Memory B cell (primary cell): ENCODE results near the gene TMEM25.

Experiments used
- ATAC-seq: fragments of 150-1000 bp; cut with Tn5 transposase; 2 replicates; pipeline ENCODE4 v1.10.0; 2021; ENCODE audit warnings: low read depth, mild to moderate bottlenecking, moderate library complexity
- DNase-seq, 2 donors: peaks; one replicate each; pipeline ENCODE4 v3.0.0; 2022; ENCODE audit warnings: low spot score in 2 of 2
- H3K27ac Mint-ChIP-seq: one replicate; pipeline ENCODE4 v1.8.0; 2022; ENCODE audit warnings: mild to moderate bottlenecking, moderate library complexity, mixed read lengths
- H3K27me3 Mint-ChIP-seq: one replicate; pipeline ENCODE4 v1.8.0; 2022; ENCODE audit warnings: mixed read lengths
- H3K36me3 Mint-ChIP-seq: one replicate; pipeline ENCODE4 v1.8.0; 2022; ENCODE audit warnings: mild to moderate bottlenecking, mixed read lengths
- H3K4me1 Mint-ChIP-seq: one replicate; pipeline ENCODE4 v1.8.0; 2022; ENCODE audit warnings: mixed read lengths
- H3K4me3 Mint-ChIP-seq: one replicate; pipeline ENCODE4 v1.8.0; 2022; ENCODE audit warnings: mild to moderate bottlenecking, moderate library complexity, mixed read lengths
- H3K9me3 Mint-ChIP-seq: one replicate; pipeline ENCODE4 v1.8.0; 2022; ENCODE audit warnings: mixed read lengths

The TMEM25 gene

GRCh38 chr11:118524757-118525470 is 6.1 kb upstream of the TMEM25 start:
- Mint-ChIP-seq H3K27ac (peak overlapping the region; percentile 15), H3K9me3 (no peaks in the 10 kb centered on the region), H3K36me3 (peaks cover 14% of the 10 kb centered on the region), H3K4me1 (peaks cover 20% of the 10 kb centered on the region), H3K4me3 (no peak overlapping the region), H3K27me3 (no peaks in the 10 kb centered on the region)
- DNase-seq (no peak), ATAC-seq (no peak)

- peak overlapping the region; percentile 38 for H3K27ac Mint-ChIP-seq
- H3K9me3 Mint-ChIP-seq, result no peaks in the 10 kb centered on the region
- H3K36me3 Mint-ChIP-seq, result peaks cover 10% of the 10 kb centered on the region
- no peaks in the 10 kb centered on the region for H3K27me3 Mint-ChIP-seq
- peaks cover 26% of the 10 kb centered on the region for H3K4me1 Mint-ChIP-seq
- DNase-seq (no peak), ATAC-seq (no peak)
- H3K4me3 Mint-ChIP-seq, result no peak overlapping the region
Observed at GRCh38 chr11:118526688-118527087, 4.3 kb upstream of the TMEM25 start.

- ATAC-seq (no peak), DNase-seq (no peak)
- Mint-ChIP-seq H3K4me1 (peaks cover 29% of the 10 kb centered on the region), H3K27ac (peak within 1 kb of the TSS; percentile 38), H3K27me3 (no peaks in the 10 kb centered on the region), H3K4me3 (no peak within 1 kb of the TSS), H3K36me3 (peaks cover 10% of the 10 kb centered on the region), H3K9me3 (no peaks in the 10 kb centered on the region)
Observed at GRCh38 chr11:118527109-118527508, 3.9 kb upstream of the TMEM25 start, which contains the start of gene TTC36. TTC36 (plus strand) TSS chr11:118527474; CDS start chr11:118527495, 21 bp downstream.

- ATAC-seq, result no peak
- DNase-seq, result no peak
- Mint-ChIP-seq H3K4me3 (no peak overlapping the region), H3K27me3 (no peaks in the 10 kb centered on the region), H3K9me3 (no peaks in the 10 kb centered on the region), H3K4me1 (peaks cover 29% of the 10 kb centered on the region), H3K36me3 (peaks cover 7% of the 10 kb centered on the region), H3K27ac (no peak overlapping the region)
Observed at GRCh38 chr11:118528511-118528910, 2.5 kb upstream of the TMEM25 start.

GRCh38 chr11:118529584-118530175 is 1.3 kb upstream of the TMEM25 start:
- DNase-seq (no peak), ATAC-seq (no peak)
- Mint-ChIP-seq H3K4me1 (peaks cover 26% of the 10 kb centered on the region), H3K27ac (peak overlapping the region; percentile 89), H3K36me3 (peaks cover 2% of the 10 kb centered on the region), H3K9me3 (no peaks in the 10 kb centered on the region), H3K27me3 (no peaks in the 10 kb centered on the region), H3K4me3 (peak overlapping the region; percentile 87)

GRCh38 chr11:118530180-118530682 is 761 bp upstream of the TMEM25 start:
- no peaks in the 10 kb centered on the region for H3K36me3 Mint-ChIP-seq
- H3K4me3 Mint-ChIP-seq, result peak overlapping the region; percentile 87
- no peak for ATAC-seq
- H3K4me1 Mint-ChIP-seq, result peaks cover 24% of the 10 kb centered on the region
- peak overlapping the region; percentile 89 for H3K27ac Mint-ChIP-seq
- H3K9me3 Mint-ChIP-seq, result no peaks in the 10 kb centered on the region
- no peaks in the 10 kb centered on the region for H3K27me3 Mint-ChIP-seq
- no peak for DNase-seq

- peaks cover 24% of the 10 kb centered on the region for H3K4me1 Mint-ChIP-seq
- DNase-seq, result no peak
- H3K27ac Mint-ChIP-seq, result peak overlapping the region; percentile 33
- H3K4me3 Mint-ChIP-seq, result peak overlapping the region; percentile 87
- no peaks in the 10 kb centered on the region for H3K36me3 Mint-ChIP-seq
- H3K27me3 Mint-ChIP-seq, result no peaks in the 10 kb centered on the region
- ATAC-seq, result peak; percentile 12
- no peaks in the 10 kb centered on the region for H3K9me3 Mint-ChIP-seq
Observed at GRCh38 chr11:118531597-118532084, 649 bp downstream of the TMEM25 start.

- Mint-ChIP-seq H3K36me3 (no peaks in the 10 kb centered on the region), H3K27ac (no peak overlapping the region), H3K9me3 (no peaks in the 10 kb centered on the region), H3K4me3 (peak overlapping the region; percentile 87), H3K27me3 (no peaks in the 10 kb centered on the region), H3K4me1 (peaks cover 24% of the 10 kb centered on the region)
- no peak for ATAC-seq
- DNase-seq, result no peak
Observed at GRCh38 chr11:118532091-118532490, 1.1 kb downstream of the TMEM25 start.

- DNase-seq, result no peak
- H3K4me3 Mint-ChIP-seq, result no peak overlapping the region
- peaks cover 18% of the 10 kb centered on the region for H3K4me1 Mint-ChIP-seq
- no peaks in the 10 kb centered on the region for H3K27me3 Mint-ChIP-seq
- ATAC-seq, result no peak
- no peak overlapping the region for H3K27ac Mint-ChIP-seq
- no peaks in the 10 kb centered on the region for H3K36me3 Mint-ChIP-seq
- no peaks in the 10 kb centered on the region for H3K9me3 Mint-ChIP-seq
Observed at GRCh38 chr11:118532852-118533768, 2.1 kb downstream of the TMEM25 start.

- no peak overlapping the region for H3K27ac Mint-ChIP-seq
- no peak overlapping the region for H3K4me3 Mint-ChIP-seq
- ATAC-seq (no peak), DNase-seq (no peak)
- H3K4me1 Mint-ChIP-seq, result peaks cover 17% of the 10 kb centered on the region
- H3K27me3 Mint-ChIP-seq, result no peaks in the 10 kb centered on the region
- no peaks in the 10 kb centered on the region for H3K9me3 Mint-ChIP-seq
- H3K36me3 Mint-ChIP-seq, result no peaks in the 10 kb centered on the region
Observed at GRCh38 chr11:118533769-118534729, 3.1 kb downstream of the TMEM25 start.

GRCh38 chr11:118535261-118535660 is 4.3 kb downstream of the TMEM25 start:
- Mint-ChIP-seq H3K27ac (no peak overlapping the region), H3K4me1 (peaks cover 9% of the 10 kb centered on the region), H3K27me3 (no peaks in the 10 kb centered on the region), H3K36me3 (peaks cover 2% of the 10 kb centered on the region), H3K9me3 (no peaks in the 10 kb centered on the region), H3K4me3 (no peak overlapping the region)
- DNase-seq, result no peak
- ATAC-seq, result no peak

- Mint-ChIP-seq H3K27me3 (no peaks in the 10 kb centered on the region), H3K4me1 (peaks cover 2% of the 10 kb centered on the region), H3K9me3 (no peaks in the 10 kb centered on the region), H3K27ac (no peak overlapping the region), H3K4me3 (no peak overlapping the region), H3K36me3 (peaks cover 4% of the 10 kb centered on the region)
- DNase-seq, result no peak
- ATAC-seq, result no peak
Observed at GRCh38 chr11:118536726-118537125, 5.7 kb downstream of the TMEM25 start.

GRCh38 chr11:118537409-118537980 is 6.5 kb downstream of the TMEM25 start:
- no peaks in the 10 kb centered on the region for H3K27me3 Mint-ChIP-seq
- no peak for ATAC-seq
- peaks cover 6% of the 10 kb centered on the region for H3K36me3 Mint-ChIP-seq
- no peaks in the 10 kb centered on the region for H3K4me1 Mint-ChIP-seq
- DNase-seq, result no peak
- H3K9me3 Mint-ChIP-seq, result no peaks in the 10 kb centered on the region
- no peak overlapping the region for H3K27ac Mint-ChIP-seq
- H3K4me3 Mint-ChIP-seq, result no peak overlapping the region
